H1 (cell line): Measurements from ENCODE around the gene ABCC10. TPM values are rescaled to one million over a fixed set of nuclear protein-coding genes. Genes with fewer than 3 reads are reported as not detected.

Experiments used
- CTCF ChIA-PET: fragments of 300-600 bp; sonication (Branson Sonifier 250); formaldehyde crosslinking; loops from one replicate; lab custom pipeline; 2021; ENCODE audit not compliant: partially characterized antibody; lab: Charles Lee
- POLR2A ChIA-PET: fragments of 300-600 bp; sonication (Branson Sonifier 250); formaldehyde crosslinking; loops from one replicate; lab custom pipeline; 2021; ENCODE audit warnings: inconsistent platforms; ENCODE audit not compliant: partially characterized antibody; lab: Charles Lee
- DNase-seq, 2 experiments: peaks; one replicate each; pipeline versions ENCODE4 v3.0.0 to v3.0.0-alpha.2; 2010 to 2022; ENCODE audit warnings: low spot score in 2 of 2, low read depth in 1 of 2, mixed read lengths in 1 of 2
- FAIRE-seq: peaks from 2 replicates; lab custom pipeline; 2011; peaks lifted over from hg19 to GRCh38; lab: Jason Lieb, UNC
- H2AFZ ChIP-seq: 2 replicates; pipeline ENCODE4 v1.8.1; 2012; ENCODE audit warnings: low read length, inconsistent platforms
- H2AK5ac ChIP-seq: 2 replicates; pipeline ENCODE4 v1.6.1; 2013; ENCODE audit warnings: low read depth, low read length
- H2BK120ac ChIP-seq: replicated peaks from 2 replicates; pipeline ENCODE3; 2013; ENCODE audit warnings: low read depth, low read length, inconsistent platforms
- H2BK12ac ChIP-seq: 2 replicates; pipeline ENCODE4 v1.6.1; 2013; ENCODE audit warnings: low read depth, low read length
- H2BK15ac ChIP-seq: 2 replicates; pipeline ENCODE4 v1.6.1; 2013; ENCODE audit warnings: low read length
- H2BK20ac ChIP-seq: 2 replicates; pipeline ENCODE4 v1.6.1; 2013; ENCODE audit warnings: low read length
- H2BK5ac ChIP-seq: 2 replicates; pipeline ENCODE4 v1.6.1; 2013; ENCODE audit warnings: low read depth, low read length
- H3K14ac ChIP-seq: 2 replicates; pipeline ENCODE4 v1.6.1; 2013; ENCODE audit warnings: inconsistent platforms; ENCODE audit not compliant: insufficient read length
- H3K18ac ChIP-seq: 2 replicates; pipeline ENCODE4 v1.6.1; 2013; ENCODE audit warnings: low read length; ENCODE audit errors: extremely low read depth
- H3K23ac ChIP-seq: 2 replicates; pipeline ENCODE4 v1.6.1; 2013; ENCODE audit warnings: inconsistent platforms; ENCODE audit not compliant: insufficient read length
- H3K23me2 ChIP-seq: 2 replicates; pipeline ENCODE4 v1.6.1; 2013; ENCODE audit warnings: low read depth, low read length
- H3K27ac ChIP-seq: 2 replicates; pipeline ENCODE4 v1.6.1; 2011; ENCODE audit warnings: low read depth, low read length, inconsistent platforms
- H3K27me3 ChIP-seq, 4 experiments: replicated peaks in 1 of 4; 1 replicate in 1 of 4; 2 replicates in 3 of 4; pipeline versions ENCODE4 v1.6.1 to v1.8.1; 2011 to 2013; ENCODE audit warnings: low read length in 3 of 4, mild to moderate bottlenecking in 3 of 4, inconsistent platforms in 2 of 4, mixed read lengths in 2 of 4, moderate library complexity in 1 of 4; ENCODE audit not compliant: control insufficient read depth in 3 of 4, insufficient read depth in 3 of 4; ENCODE audit errors: extremely low read depth in 1 of 4
- H3K36me3 ChIP-seq, 4 experiments: 2 replicates each; pipeline versions ENCODE4 v1.6.1 to v1.8.1; 2011 to 2013; ENCODE audit warnings: mild to moderate bottlenecking in 4 of 4, low read length in 3 of 4, moderate library complexity in 2 of 4, control low read depth in 1 of 4, inconsistent platforms in 1 of 4; ENCODE audit not compliant: insufficient read depth in 4 of 4, control insufficient read depth in 2 of 4
- H3K4ac ChIP-seq: replicated peaks from 2 replicates; pipeline ENCODE3; 2013; ENCODE audit warnings: low read length, low read depth, mixed read lengths, inconsistent platforms; ENCODE audit not compliant: insufficient read length
- H3K4me1 ChIP-seq, 4 experiments: replicated peaks in 1 of 4; 1 replicate in 1 of 4; 2 replicates in 3 of 4; pipeline versions ENCODE4 v1.6.1 to v1.8.1; 2011 to 2013; ENCODE audit warnings: low read length in 3 of 4, inconsistent platforms in 2 of 4, mixed read lengths in 1 of 4; ENCODE audit not compliant: insufficient read depth in 4 of 4, control insufficient read depth in 3 of 4
- H3K4me2 ChIP-seq, 2 experiments: 2 replicates each; pipeline versions ENCODE4 v1.6.1 to v1.8.1; 2011 to 2013; ENCODE audit warnings: low read depth in 2 of 2, low read length in 2 of 2, control low read depth in 1 of 2, inconsistent platforms in 1 of 2, mild to moderate bottlenecking in 1 of 2; ENCODE audit not compliant: insufficient read depth in 1 of 2
- H3K4me3 ChIP-seq, 4 experiments: fragments of 200-600, 300-600 bp in 1 of 4; sonication (generic), shearing (Covaris generic), sonication (Bioruptor Twin) in 1 of 4; 2 replicates each; pipeline versions ENCODE4 v1.5.1 to v1.8.1; 2011 to 2016; ENCODE audit warnings: low read length in 4 of 4, low read depth in 3 of 4, control low read depth in 2 of 4, inconsistent platforms in 2 of 4, mild to moderate bottlenecking in 2 of 4, mixed read lengths in 1 of 4, moderate library complexity in 1 of 4; ENCODE audit not compliant: insufficient read depth in 2 of 4; ENCODE audit errors: extremely low read depth in 1 of 4
- H3K56ac ChIP-seq: replicated peaks from 2 replicates; pipeline ENCODE3; 2013; ENCODE audit warnings: low read depth, mild to moderate bottlenecking, mixed read lengths, low read length, inconsistent platforms; ENCODE audit not compliant: insufficient read length
- H3K79me1 ChIP-seq: 2 replicates; pipeline ENCODE4 v1.6.1; 2013; ENCODE audit warnings: low read depth, low read length, control low read depth
- H3K79me2 ChIP-seq, 2 experiments: 2 replicates each; pipeline versions ENCODE4 v1.6.1 to v1.8.1; 2012 to 2013; ENCODE audit warnings: low read length in 2 of 2, mild to moderate bottlenecking in 2 of 2, inconsistent platforms in 1 of 2; ENCODE audit not compliant: insufficient read depth in 2 of 2, control insufficient read depth in 1 of 2
- H3K9ac ChIP-seq, 4 experiments: replicated peaks in 1 of 4; 1 replicate in 1 of 4; 2 replicates in 3 of 4; pipeline versions ENCODE4 v1.6.1 to v1.8.1; 2011 to 2013; ENCODE audit warnings: low read depth in 3 of 4, low read length in 3 of 4, control low read depth in 2 of 4, mild to moderate bottlenecking in 2 of 4, moderate library complexity in 2 of 4, inconsistent platforms in 1 of 4; ENCODE audit errors: extremely low read depth in 1 of 4
- H3K9me3 ChIP-seq, 2 experiments: 2 replicates each; pipeline versions ENCODE4 v1.6.1 to v1.8.1; 2012 to 2013; ENCODE audit warnings: mild to moderate bottlenecking in 2 of 2, moderate library complexity in 2 of 2, control low read depth in 1 of 2, inconsistent platforms in 1 of 2, low read depth in 1 of 2, low read length in 1 of 2, mixed read lengths in 1 of 2; ENCODE audit not compliant: insufficient read depth in 2 of 2
- H4K20me1 ChIP-seq, 2 experiments: replicated peaks in 1 of 2; 2 replicates each; pipeline versions ENCODE3 to v1.8.1; 2011 to 2013; ENCODE audit warnings: inconsistent platforms in 2 of 2, low read length in 2 of 2, mild to moderate bottlenecking in 1 of 2; ENCODE audit not compliant: insufficient read depth in 2 of 2, control insufficient read depth in 1 of 2
- H4K5ac ChIP-seq: 2 replicates; pipeline ENCODE4 v1.6.1; 2013; ENCODE audit warnings: low read length, low read depth, mixed read lengths, inconsistent platforms; ENCODE audit not compliant: insufficient read length
- H4K8ac ChIP-seq: 2 replicates; pipeline ENCODE4 v1.8.0; 2013; ENCODE audit warnings: mild to moderate bottlenecking, moderate library complexity, low read length, inconsistent platforms; ENCODE audit not compliant: insufficient read depth; ENCODE audit errors: extremely low read depth
- H4K91ac ChIP-seq: replicated peaks from 2 replicates; pipeline ENCODE3; 2013; ENCODE audit warnings: low read length, mixed read lengths, inconsistent platforms; ENCODE audit not compliant: insufficient read length
- ASH2L ChIP-seq: fragments of 200-600, 300-600 bp; sonication (generic); IDR thresholded peaks from one replicate; pipeline ENCODE4 v1.7.1; 2017; ENCODE audit warnings: low read length
- CEBPB ChIP-seq: IDR thresholded peaks from 2 replicates; pipeline ENCODE4 v1.6.1; 2012; ENCODE audit warnings: low read depth, low read length
- ZNF274 ChIP-seq: IDR thresholded peaks from 2 replicates; pipeline ENCODE4 v1.7.0; 2012; ENCODE audit warnings: low read length, borderline replicate concordance; ENCODE audit errors: extremely low read depth
- WGBS, 2 experiments: shearing (Covaris generic) in 1 of 2; methylation state at CpG; one replicate each; pipeline versions ENCODE4 v1.1.6 to v1.1.7; 2013 to 2015; ENCODE audit warnings: low lambda C conversion rate in 2 of 2, mixed read lengths in 2 of 2, inconsistent platforms in 1 of 2, low coverage in 1 of 2, missing lambda C conversion rate in 1 of 2; ENCODE audit not compliant: insufficient replicate concordance in 2 of 2, insufficient coverage in 1 of 2, insufficient read length in 1 of 2; ENCODE audit errors: extremely low coverage in 1 of 2, missing lambda C conversion rate in 1 of 2; 5-methylcytosine and 5-hydroxymethylcytosine counted together
- polyA plus RNA-seq, 7 experiments: library from polyadenylated mRNA; depleted of rRNA in 3 of 7; stranded (reverse) in 5 of 7; unstranded in 2 of 7; fragments of >200 nt in 5 of 7; fragments of 200-250 nt in 2 of 7; gene quantifications; 1 replicate in 5 of 7; 2 replicates in 1 of 7; 4 replicates in 1 of 7; pipeline versions ENCODE4 v1.2.1 to v1.2.3, GENCODE V29; 2011 to 2013; ENCODE audit warnings: missing spikeins in 2 of 7, mixed read lengths in 2 of 7
- total RNA-seq: library from RNA; stranded (reverse); fragmentation: NEBNext Ultra II Directional; extraction: Animal tissue kit (Norgen Biotek cat#: 25700); gene quantifications from 2 replicates; pipeline ENCODE4 v1.2.1, GENCODE V29; 2021
- TF ChIP-seq, protein P1 (sequence below), 3 experiments: IDR thresholded peaks; 1 replicate in 2 of 3; 2 replicates in 1 of 3; pipeline versions ENCODE4 v1.5.1 to v1.6.1; 2011; ENCODE audit warnings: low read length in 3 of 3, mild to moderate bottlenecking in 3 of 3, inconsistent platforms in 2 of 3, low read depth in 1 of 3, moderate library complexity in 1 of 3; ENCODE audit not compliant: insufficient read depth in 1 of 3; ENCODE audit errors: control extremely low read depth in 1 of 3

The ABCC10 gene
- total and polyA plus RNA-seq, 2 of the 8 experiments (the other 6 are each of a cell fraction or from before 2014, with no cell fraction given): 15.5 to 24.6 TPM

DNA sequence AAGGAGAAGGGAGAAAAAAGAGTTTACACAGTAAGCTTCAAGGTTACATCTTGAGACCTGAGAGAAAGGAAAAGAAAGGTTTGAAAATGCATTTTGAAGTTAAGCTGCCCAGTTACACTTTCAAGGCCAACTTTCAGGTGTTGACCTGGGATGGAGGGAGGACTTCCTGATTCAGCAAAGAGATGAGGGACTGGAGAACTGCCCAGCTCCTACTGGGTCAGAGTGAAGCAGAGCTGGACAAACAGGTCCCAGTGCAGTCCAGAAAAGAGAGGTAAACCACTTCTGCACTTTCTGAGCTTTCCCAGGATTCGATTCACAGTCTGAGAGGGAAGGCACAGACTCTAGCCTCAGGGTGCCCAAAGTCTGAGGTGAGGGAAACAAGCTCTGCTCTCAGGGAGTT, 44.1 kb downstream of the ABCC10 start:
- no peaks in the 10 kb centered on the region for H3K27me3 ChIP-seq
- no peak overlapping the region for H2BK12ac ChIP-seq
- FAIRE-seq: no peak
- H3K36me3 ChIP-seq: no peaks in the 10 kb centered on the region
- H3K23ac ChIP-seq: no peak overlapping the region
- H3K4me1 ChIP-seq: peaks cover 0 to 8% (median 5%) of the 10 kb centered on the region in 4 experiments; a peak in 4 of 7 replicates
- no peak for DNase-seq
- 87% methylated on average over 1 of the region's 1 CpG; no CpG with 5 or more reads in 1 of the 2 experiments for WGBS, 2 experiments
- no peak overlapping the region for H2AK5ac ChIP-seq
- H3K14ac ChIP-seq: no peak overlapping the region
- no peaks in the 10 kb centered on the region for H4K20me1 ChIP-seq
- H2BK120ac ChIP-seq: no peak overlapping the region
- no peak overlapping the region for H4K5ac ChIP-seq
- TF ChIP-seq CEBPB: no peak
- TF ChIP-seq ZNF274: no peak
- TF ChIP-seq, protein P1, sequence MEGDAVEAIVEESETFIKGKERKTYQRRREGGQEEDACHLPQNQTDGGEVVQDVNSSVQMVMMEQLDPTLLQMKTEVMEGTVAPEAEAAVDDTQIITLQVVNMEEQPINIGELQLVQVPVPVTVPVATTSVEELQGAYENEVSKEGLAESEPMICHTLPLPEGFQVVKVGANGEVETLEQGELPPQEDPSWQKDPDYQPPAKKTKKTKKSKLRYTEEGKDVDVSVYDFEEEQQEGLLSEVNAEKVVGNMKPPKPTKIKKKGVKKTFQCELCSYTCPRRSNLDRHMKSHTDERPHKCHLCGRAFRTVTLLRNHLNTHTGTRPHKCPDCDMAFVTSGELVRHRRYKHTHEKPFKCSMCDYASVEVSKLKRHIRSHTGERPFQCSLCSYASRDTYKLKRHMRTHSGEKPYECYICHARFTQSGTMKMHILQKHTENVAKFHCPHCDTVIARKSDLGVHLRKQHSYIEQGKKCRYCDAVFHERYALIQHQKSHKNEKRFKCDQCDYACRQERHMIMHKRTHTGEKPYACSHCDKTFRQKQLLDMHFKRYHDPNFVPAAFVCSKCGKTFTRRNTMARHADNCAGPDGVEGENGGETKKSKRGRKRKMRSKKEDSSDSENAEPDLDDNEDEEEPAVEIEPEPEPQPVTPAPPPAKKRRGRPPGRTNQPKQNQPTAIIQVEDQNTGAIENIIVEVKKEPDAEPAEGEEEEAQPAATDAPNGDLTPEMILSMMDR (IDR thresholded peaks at IDR 0.05; ENCODE audit: control extremely low read depth in 1 of 3, insufficient read depth in 1 of 3, low read depth in 1 of 3, low read length in 3 of 3): no peak
- no peak for TF ChIP-seq ASH2L
- H2BK5ac ChIP-seq: no peak overlapping the region
- H3K4me3 ChIP-seq: no peak overlapping the region
- H3K9ac ChIP-seq: no peak overlapping the region
- no peak overlapping the region for H2BK20ac ChIP-seq
- H2AFZ ChIP-seq: peak overlapping the region; percentile 62; the same call in 1 of the 2 replicates
- no peak overlapping the region for H3K4me2 ChIP-seq
- H2BK15ac ChIP-seq: no peak overlapping the region
- H4K8ac ChIP-seq: no peak overlapping the region
- H3K79me1 ChIP-seq: no peaks in the 10 kb centered on the region
- H3K23me2 ChIP-seq: no peaks in the 10 kb centered on the region
- ChIA-PET POLR2A (interaction anchor here (1.1 kb wide), 1 partner anchor 44 kb away, joined by 3 read pairs; the partner anchor contains the start of gene ABCC10), CTCF (interaction anchor here (1.0 to 32.9 kb wide), 6 partner anchors 12 to 29 kb away, joined by 3 to 536 read pairs (median 3); partner anchors contain the start of genes DLK2 and LRRC73)
- no peaks in the 10 kb centered on the region for H3K79me2 ChIP-seq
- no peak overlapping the region for H4K91ac ChIP-seq
- H3K18ac ChIP-seq: no peak overlapping the region
- no peaks in the 10 kb centered on the region for H3K9me3 ChIP-seq
- no peak overlapping the region for H3K4ac ChIP-seq
- H3K56ac ChIP-seq: no peak overlapping the region
- no peak overlapping the region for H3K27ac ChIP-seq
